Measurements from ENCODE around the gene DIP2C.

The DIP2C gene

GRCh38 chr10:595473-595872, 94.0 kb downstream of the DIP2C start:
- Histone ChIP-seq H3K9ac (ENCODE audit: low read length) (no peak overlapping the region), H3K4me1 (ENCODE audit: control insufficient read depth, insufficient read depth, low read length) (peaks cover 11% of the 10 kb centered on the region), H3K36me3 (ENCODE audit: control insufficient read depth, insufficient read depth, low read length) (no peaks in the 10 kb centered on the region), H3K4me3 (ENCODE audit: low read length) (no peak overlapping the region), H3K9me3 (ENCODE audit: control insufficient read depth, low read length) (no peaks in the 10 kb centered on the region), H3K27me3 (ENCODE audit: control insufficient read depth, insufficient read depth, low read length) (no peaks in the 10 kb centered on the region)

- Histone ChIP-seq H3K27me3 (ENCODE audit: control insufficient read depth, insufficient read depth, low read length) (no peaks in the 10 kb centered on the region), H3K36me3 (ENCODE audit: control insufficient read depth, insufficient read depth, low read length) (no peaks in the 10 kb centered on the region), H3K9ac (ENCODE audit: low read length) (no peak overlapping the region), H3K9me3 (ENCODE audit: control insufficient read depth, low read length) (no peaks in the 10 kb centered on the region), H3K4me1 (ENCODE audit: control insufficient read depth, insufficient read depth, low read length) (peaks cover 4% of the 10 kb centered on the region), H3K4me3 (ENCODE audit: low read length) (no peak overlapping the region)
These were observed 94.7 kb downstream of the DIP2C start for GRCh38 chr10:594584-595270.

- Histone ChIP-seq H3K27me3 (ENCODE audit: control insufficient read depth, insufficient read depth, low read length) (no peaks in the 10 kb centered on the region), H3K4me1 (ENCODE audit: control insufficient read depth, insufficient read depth, low read length) (peaks cover 4% of the 10 kb centered on the region), H3K36me3 (ENCODE audit: control insufficient read depth, insufficient read depth, low read length) (no peaks in the 10 kb centered on the region), H3K9me3 (ENCODE audit: control insufficient read depth, low read length) (no peaks in the 10 kb centered on the region), H3K9ac (ENCODE audit: low read length) (no peak overlapping the region), H3K4me3 (ENCODE audit: low read length) (no peak overlapping the region)
These were observed 95.5 kb downstream of the DIP2C start for GRCh38 chr10:593901-594457.

- no peaks in the 10 kb centered on the region for H3K27me3 ChIP-seq (ENCODE audit: control insufficient read depth, insufficient read depth, low read length)
- no peak overlapping the region for H3K9ac ChIP-seq (ENCODE audit: low read length)
- peaks cover 4% of the 10 kb centered on the region for H3K4me1 ChIP-seq (ENCODE audit: control insufficient read depth, insufficient read depth, low read length)
- no peaks in the 10 kb centered on the region for H3K36me3 ChIP-seq (ENCODE audit: control insufficient read depth, insufficient read depth, low read length)
- H3K4me3 ChIP-seq (ENCODE audit: low read length) = no peak overlapping the region
- no peaks in the 10 kb centered on the region for H3K9me3 ChIP-seq (ENCODE audit: control insufficient read depth, low read length)
These were observed 96.0 kb downstream of the DIP2C start for GRCh38 chr10:593421-593820.

DNA sequence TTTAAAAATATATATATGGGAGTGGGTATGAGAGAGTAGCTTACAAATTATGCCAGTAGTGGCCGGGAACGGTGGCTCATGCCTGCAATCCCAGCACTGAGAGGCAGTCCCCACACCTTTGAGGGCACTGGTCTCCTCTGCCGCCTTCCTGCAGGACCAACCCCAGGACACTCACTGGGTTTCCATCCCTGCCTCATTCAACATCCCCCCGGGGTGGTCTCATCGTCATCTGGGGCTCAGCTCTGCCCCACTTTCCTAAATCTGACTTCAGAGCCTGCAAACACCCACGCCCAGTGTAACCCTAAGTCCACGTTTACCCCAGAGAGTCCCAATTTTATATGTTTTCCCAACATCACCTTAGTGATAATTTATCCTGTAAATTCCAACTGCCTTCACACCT, 96.5 kb downstream of the DIP2C start:
- Histone ChIP-seq H3K27me3 (ENCODE audit: control insufficient read depth, insufficient read depth, low read length) (no peaks in the 10 kb centered on the region), H3K9me3 (ENCODE audit: control insufficient read depth, low read length) (no peaks in the 10 kb centered on the region), H3K36me3 (ENCODE audit: control insufficient read depth, insufficient read depth, low read length) (no peaks in the 10 kb centered on the region), H3K9ac (ENCODE audit: low read length) (no peak overlapping the region), H3K4me1 (ENCODE audit: control insufficient read depth, insufficient read depth, low read length) (peaks cover 3% of the 10 kb centered on the region), H3K4me3 (ENCODE audit: low read length) (no peak overlapping the region)

DNA sequence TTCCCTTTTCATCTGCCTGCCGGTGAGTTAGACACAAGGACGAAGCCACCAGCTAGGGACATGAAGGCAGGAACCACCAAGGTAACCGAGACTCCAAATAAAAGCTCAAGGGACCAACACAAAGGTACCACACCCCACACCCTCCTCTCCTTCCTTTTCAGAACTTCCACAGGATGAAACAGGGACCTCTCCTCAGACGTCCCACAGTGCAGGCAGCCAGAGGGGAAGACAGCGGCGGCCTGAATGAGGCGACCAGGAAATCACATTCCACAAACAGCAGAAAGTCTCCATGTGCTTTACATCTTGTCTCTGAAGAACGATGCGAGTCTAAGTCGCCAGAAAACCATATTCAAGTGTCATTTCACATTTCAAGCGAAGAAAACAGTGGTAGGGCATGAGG, 97.8 kb downstream of the DIP2C start:
- Histone ChIP-seq H3K9me3 (ENCODE audit: control insufficient read depth, low read length) (no peaks in the 10 kb centered on the region), H3K27me3 (ENCODE audit: control insufficient read depth, insufficient read depth, low read length) (no peaks in the 10 kb centered on the region), H3K4me1 (ENCODE audit: control insufficient read depth, insufficient read depth, low read length) (no peaks in the 10 kb centered on the region), H3K36me3 (ENCODE audit: control insufficient read depth, insufficient read depth, low read length) (no peaks in the 10 kb centered on the region), H3K9ac (ENCODE audit: low read length) (no peak overlapping the region), H3K4me3 (ENCODE audit: low read length) (no peak overlapping the region)

DNA sequence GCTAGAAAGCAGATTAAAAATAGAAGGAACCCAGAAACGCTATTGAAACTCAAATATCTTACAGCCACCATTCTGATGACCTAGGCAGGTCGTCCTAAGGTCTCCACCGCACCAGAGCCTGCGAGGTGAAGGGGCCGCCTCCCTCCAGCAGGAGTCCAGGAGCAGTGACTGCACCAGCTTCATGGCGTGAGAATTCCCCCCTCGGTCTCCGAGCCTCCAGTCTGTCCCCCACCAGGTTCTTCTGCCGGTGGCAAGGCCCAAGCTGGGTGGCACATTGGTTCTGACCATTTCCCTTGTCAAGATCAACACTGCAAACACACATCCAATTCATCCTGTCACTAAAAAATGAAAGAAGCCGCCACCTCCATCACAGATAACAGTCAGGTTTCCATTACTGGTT, 98.7 kb downstream of the DIP2C start:
- Histone ChIP-seq H3K4me1 (ENCODE audit: control insufficient read depth, insufficient read depth, low read length) (peaks cover 3% of the 10 kb centered on the region), H3K36me3 (ENCODE audit: control insufficient read depth, insufficient read depth, low read length) (no peaks in the 10 kb centered on the region), H3K9ac (ENCODE audit: low read length) (no peak overlapping the region)

GRCh38 chr10:589961-590680, 99.3 kb downstream of the DIP2C start:
- Histone ChIP-seq H3K36me3 (ENCODE audit: control insufficient read depth, insufficient read depth, low read length) (no peaks in the 10 kb centered on the region), H3K9me3 (ENCODE audit: control insufficient read depth, low read length) (no peaks in the 10 kb centered on the region), H3K4me3 (ENCODE audit: low read length) (no peak overlapping the region), H3K9ac (ENCODE audit: low read length) (no peak overlapping the region), H3K4me1 (ENCODE audit: control insufficient read depth, insufficient read depth, low read length) (peaks cover 4% of the 10 kb centered on the region), H3K27me3 (ENCODE audit: control insufficient read depth, insufficient read depth, low read length) (no peaks in the 10 kb centered on the region)

More for the DNA sequence above, 98.7 kb downstream of the DIP2C start:
- Histone ChIP-seq H3K9me3 (ENCODE audit: control insufficient read depth, low read length) (no peaks in the 10 kb centered on the region), H3K27me3 (ENCODE audit: control insufficient read depth, insufficient read depth, low read length) (no peaks in the 10 kb centered on the region), H3K4me3 (ENCODE audit: low read length) (no peak overlapping the region)

DNA sequence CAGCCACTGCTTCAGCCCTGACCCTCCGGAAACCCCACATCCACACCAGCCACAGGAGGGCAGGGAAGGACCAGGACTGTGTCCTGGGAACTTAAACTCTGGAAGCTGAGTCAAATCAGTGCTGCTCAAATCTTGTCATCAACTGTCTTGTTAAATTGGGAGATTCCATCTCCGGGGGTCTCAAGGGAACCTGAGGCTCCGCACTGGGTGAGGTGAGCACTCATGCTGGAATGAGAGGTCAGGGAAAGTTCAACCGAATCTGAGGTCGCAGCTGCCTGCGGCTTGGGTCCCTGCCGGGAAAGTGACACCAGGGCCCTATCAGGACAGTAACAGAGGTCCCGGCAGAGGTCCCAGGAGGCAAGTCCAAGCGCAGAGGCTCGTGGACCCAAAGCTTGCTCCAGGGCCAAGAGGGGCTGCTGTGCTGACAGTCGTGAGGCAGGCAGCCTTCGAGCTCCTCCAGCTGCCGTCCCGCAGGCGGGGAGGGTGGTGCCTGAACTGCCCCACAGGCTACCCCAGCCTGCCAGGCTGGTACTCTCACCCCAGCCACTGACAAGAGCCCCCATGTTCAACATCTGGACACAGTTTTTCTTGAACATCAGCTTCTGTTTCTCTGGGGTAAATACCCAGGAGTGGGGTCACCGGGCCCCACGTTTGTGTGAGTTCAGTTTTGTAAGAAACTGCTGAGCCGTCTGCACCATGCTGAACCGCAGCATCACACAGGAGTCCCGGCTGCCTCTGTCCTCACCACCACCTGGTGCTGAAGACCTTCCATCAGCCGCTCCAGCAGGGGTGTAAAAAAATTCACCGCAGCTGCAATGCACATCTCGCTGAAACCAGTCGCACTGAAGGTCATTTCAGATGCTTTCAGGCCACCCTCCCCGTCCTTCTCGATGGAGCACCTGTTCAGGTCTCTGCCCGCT, 101.0 kb downstream of the DIP2C start:
- no peak overlapping the region for H3K4me3 ChIP-seq (ENCODE audit: low read length)
- no peak overlapping the region for H3K9ac ChIP-seq (ENCODE audit: low read length)
- H3K27me3 ChIP-seq (ENCODE audit: control insufficient read depth, insufficient read depth, low read length) = no peaks in the 10 kb centered on the region

GRCh38 chr10:586716-587115, 102.8 kb downstream of the DIP2C start:
- H3K9me3 ChIP-seq (ENCODE audit: control insufficient read depth, low read length) = no peaks in the 10 kb centered on the region
- H3K9ac ChIP-seq (ENCODE audit: low read length) = no peak overlapping the region
- H3K4me1 ChIP-seq (ENCODE audit: control insufficient read depth, insufficient read depth, low read length) = peaks cover 4% of the 10 kb centered on the region
- no peaks in the 10 kb centered on the region for H3K27me3 ChIP-seq (ENCODE audit: control insufficient read depth, insufficient read depth, low read length)
- H3K4me3 ChIP-seq (ENCODE audit: low read length) = no peak overlapping the region
- H3K36me3 ChIP-seq (ENCODE audit: control insufficient read depth, insufficient read depth, low read length) = no peaks in the 10 kb centered on the region

More for the DNA sequence above, 101.0 kb downstream of the DIP2C start:
- H3K36me3 ChIP-seq (ENCODE audit: control insufficient read depth, insufficient read depth, low read length) = no peaks in the 10 kb centered on the region
- no peaks in the 10 kb centered on the region for H3K9me3 ChIP-seq (ENCODE audit: control insufficient read depth, low read length)
- H3K4me1 ChIP-seq (ENCODE audit: control insufficient read depth, insufficient read depth, low read length) = peaks cover 4% of the 10 kb centered on the region

GRCh38 chr10:586151-586550, 103.3 kb downstream of the DIP2C start:
- peaks cover 4% of the 10 kb centered on the region for H3K4me1 ChIP-seq (ENCODE audit: control insufficient read depth, insufficient read depth, low read length)
- no peak overlapping the region for H3K4me3 ChIP-seq (ENCODE audit: low read length)
- no peaks in the 10 kb centered on the region for H3K36me3 ChIP-seq (ENCODE audit: control insufficient read depth, insufficient read depth, low read length)
- H3K27me3 ChIP-seq (ENCODE audit: control insufficient read depth, insufficient read depth, low read length) = no peaks in the 10 kb centered on the region
- H3K9me3 ChIP-seq (ENCODE audit: control insufficient read depth, low read length) = no peaks in the 10 kb centered on the region
- H3K9ac ChIP-seq (ENCODE audit: low read length) = no peak overlapping the region

All from mucosa of stomach (tissue), 1 donor.